ENCODE data around the gene SLITRK5. TPM values are rescaled to one million over a fixed set of nuclear protein-coding genes. Genes with fewer than 3 reads are reported as not detected.

Gene SLITRK5
- total and polyA plus RNA-seq, 2 donors (not counting 3 experiments of a cell fraction or from before 2014, with no cell fraction given), result 0.01 to 0.04 TPM

GRCh38 chr13:87656306-87656705 is 14.9 kb upstream of the SLITRK5 start:
- no peak for TF ChIP-seq POLR2A (IDR thresholded peaks at IDR 0.05; ENCODE audit: low read depth, low read length)
- TF ChIP-seq JUN (IDR thresholded peaks at IDR 0.05; ENCODE audit: borderline replicate concordance, insufficient read depth, insufficient read length, low read depth), result no peak
- TF ChIP-seq MYC (IDR thresholded peaks at IDR 0.05; ENCODE audit: low read depth, low read length), result no peak
- no peak for TF ChIP-seq CTCF (IDR thresholded peaks at IDR 0.05; ENCODE audit: extremely low read depth in 1 of 2, insufficient read depth in 1 of 2, low read depth in 1 of 2, low read length in 2 of 2)
- TF ChIP-seq POLR2AphosphoS5 (IDR thresholded peaks at IDR 0.05; ENCODE audit: insufficient read depth, low read depth, low read length), result no peak
- no peak for TF ChIP-seq EZH2 (IDR thresholded peaks at IDR 0.05; ENCODE audit: borderline replicate concordance, low read depth, low read length, severe bottlenecking)
- no peak for TF ChIP-seq MAX (IDR thresholded peaks at IDR 0.05; ENCODE audit: insufficient read depth, insufficient read length)
- no peak for TF ChIP-seq GATA2 (IDR thresholded peaks at IDR 0.05; ENCODE audit: insufficient read depth, insufficient read length, low read depth, low read length)
- TF ChIP-seq FOS (IDR thresholded peaks at IDR 0.05; ENCODE audit: borderline replicate concordance, insufficient read depth, low read length), result no peak
- POLR2A ChIA-PET, result no interaction called here
- H3K9me1 ChIP-seq (replicated peaks; ENCODE audit: control insufficient read depth, extremely low read depth, insufficient read depth, low read length), result no peaks in the 10 kb centered on the region
- no peak overlapping the region for H3K27ac ChIP-seq (ENCODE audit: insufficient read depth, low read depth, low read length)
- dilution Hi-C loops (cut with MboI; ENCODE audit: extremely low pct_ligation_motif_present, low sequenced_read_pairs), result no loop called here
- no peak overlapping the region for H3K4me3 ChIP-seq (replicated peaks in 1 of 3; ENCODE audit: insufficient read depth in 1 of 3, low read depth in 1 of 3, low read length in 3 of 3)
- H3K36me3 ChIP-seq (ENCODE audit: control insufficient read depth in 2 of 2, extremely low read depth in 1 of 2, insufficient read depth in 2 of 2, low read length in 2 of 2), result no peaks in the 10 kb centered on the region
- no TSS peak for BruUV-seq (replicated peaks)
- no peaks in the 10 kb centered on the region for H3K79me2 ChIP-seq (ENCODE audit: control insufficient read depth, insufficient read depth, low read length)
- no peak for FAIRE-seq
- no peaks in the 10 kb centered on the region for H3K4me1 ChIP-seq (ENCODE audit: control insufficient read depth, extremely low read depth, insufficient read depth, low read length)
- H2AFZ ChIP-seq (ENCODE audit: low read depth, low read length), result no peak overlapping the region
- H3K9ac ChIP-seq (replicated peaks; ENCODE audit: extremely low read depth, insufficient read depth, low read length), result no peak overlapping the region
- H3K4me2 ChIP-seq (ENCODE audit: insufficient read depth, low read length), result no peak overlapping the region
- no peaks in the 10 kb centered on the region for H3K27me3 ChIP-seq (ENCODE audit: control insufficient read depth in 2 of 2, insufficient read depth in 2 of 2, low read length in 2 of 2)
- intact Hi-C loops (cut with micrococcal nuclease), result no loop called here
- CTCF ChIA-PET, result no interaction called here
- DNase-seq (ENCODE audit: low read depth, low spot score), result no peak
- H4K20me1 ChIP-seq (replicated peaks; ENCODE audit: control insufficient read depth, extremely low read depth, insufficient read depth, low read length), result no peaks in the 10 kb centered on the region
- H3K9me3 ChIP-seq (replicated peaks; ENCODE audit: control insufficient read depth, insufficient read depth, low read length), result no peaks in the 10 kb centered on the region

Measured in endothelial cell of umbilical vein (primary cell).